GM10847 (cell line): ENCODE data around the gene KIAA0586.

Experiments used
- POLR2A ChIP-seq: IDR thresholded peaks from 2 replicates; pipeline ENCODE4 v1.6.1; 2011; ENCODE audit not compliant: insufficient read length; ENCODE audit errors: extremely low read depth

The KIAA0586 gene

DNA sequence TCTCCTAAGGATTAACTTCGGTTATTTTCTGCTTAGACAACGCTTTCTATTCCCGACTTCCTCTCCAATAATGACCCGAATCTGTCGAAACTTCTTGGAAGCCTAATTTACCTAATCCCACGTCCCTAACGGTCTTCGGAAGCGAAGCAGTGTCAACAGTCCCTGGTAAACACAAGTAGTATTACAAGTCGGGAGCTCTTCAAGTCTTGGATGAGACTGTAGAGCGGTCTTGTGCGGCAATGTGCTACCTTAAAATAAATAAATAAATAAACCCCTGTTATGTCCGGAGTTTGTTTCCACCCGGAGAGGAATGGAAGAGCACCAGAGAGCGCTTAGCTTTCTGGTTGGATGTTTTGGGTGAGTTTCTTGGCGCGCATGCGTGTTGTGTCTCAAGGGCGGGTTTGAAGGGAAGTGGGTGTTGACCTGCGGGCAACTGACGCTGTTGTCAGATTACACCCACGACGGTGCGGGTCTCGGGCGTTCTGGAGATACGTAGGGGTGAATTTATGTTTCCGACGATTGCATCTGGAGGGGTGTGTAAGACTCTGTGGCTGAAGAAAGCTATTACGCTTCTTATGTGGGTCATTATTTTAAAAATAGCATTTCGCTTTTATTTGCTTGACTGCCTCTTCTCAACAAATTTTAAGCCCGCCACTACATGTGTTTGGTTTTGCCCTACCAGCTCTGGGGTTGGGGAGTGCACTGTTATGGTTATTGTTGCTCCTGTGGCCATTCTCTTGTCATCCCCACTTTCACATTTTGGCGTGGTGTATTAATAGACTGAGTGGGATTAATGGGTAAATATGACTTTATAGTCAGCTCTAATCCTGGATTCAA, at the start of gene KIAA0586, which contains the start of gene TIMM9:
TSS of gene KIAA0586 (plus strand) at position 439 of the 837 bp plus-strand sequence. CDS start 546 bp downstream, outside the sequence.
TSS of gene TIMM9 (minus strand) at position 251 of the 837 bp plus-strand sequence. CDS start 15,586 bp downstream, outside the sequence.
- TF ChIP-seq POLR2A, result peak; percentile 66

DNA sequence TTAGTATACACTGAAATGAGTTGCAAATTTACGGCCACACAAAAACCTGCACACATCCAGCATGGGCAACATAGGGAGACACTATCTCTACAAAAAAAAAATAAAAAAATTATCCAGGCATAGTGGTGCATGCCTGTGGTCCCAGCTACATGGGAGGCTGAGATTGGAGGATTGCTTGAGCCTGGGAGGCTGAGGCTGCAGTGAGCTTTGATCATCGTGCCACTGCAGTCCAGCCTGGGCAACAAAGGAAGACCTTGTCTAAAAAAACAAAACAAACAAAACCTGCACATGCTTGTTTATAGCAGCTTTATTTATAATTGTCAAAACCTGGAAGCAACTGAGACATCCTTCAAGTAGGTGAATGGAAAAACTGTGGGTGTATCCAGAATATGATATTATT, 36.7 kb upstream of the KIAA0586 start:
- TF ChIP-seq POLR2A, result no peak

DNA sequence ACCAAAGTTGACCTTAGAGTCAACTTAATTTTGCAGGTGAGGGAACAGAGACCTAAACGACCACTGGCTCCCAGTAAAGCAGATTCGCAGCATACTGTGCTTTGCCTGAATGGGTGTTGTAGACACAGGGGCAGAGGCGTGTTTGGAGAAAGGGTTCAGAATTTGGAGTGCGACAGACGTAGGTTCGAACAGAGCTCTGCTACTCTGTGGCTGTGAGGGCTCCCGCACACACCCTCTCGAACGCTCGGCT, 32.0 kb upstream of the KIAA0586 start:
- no peak for TF ChIP-seq POLR2A

DNA sequence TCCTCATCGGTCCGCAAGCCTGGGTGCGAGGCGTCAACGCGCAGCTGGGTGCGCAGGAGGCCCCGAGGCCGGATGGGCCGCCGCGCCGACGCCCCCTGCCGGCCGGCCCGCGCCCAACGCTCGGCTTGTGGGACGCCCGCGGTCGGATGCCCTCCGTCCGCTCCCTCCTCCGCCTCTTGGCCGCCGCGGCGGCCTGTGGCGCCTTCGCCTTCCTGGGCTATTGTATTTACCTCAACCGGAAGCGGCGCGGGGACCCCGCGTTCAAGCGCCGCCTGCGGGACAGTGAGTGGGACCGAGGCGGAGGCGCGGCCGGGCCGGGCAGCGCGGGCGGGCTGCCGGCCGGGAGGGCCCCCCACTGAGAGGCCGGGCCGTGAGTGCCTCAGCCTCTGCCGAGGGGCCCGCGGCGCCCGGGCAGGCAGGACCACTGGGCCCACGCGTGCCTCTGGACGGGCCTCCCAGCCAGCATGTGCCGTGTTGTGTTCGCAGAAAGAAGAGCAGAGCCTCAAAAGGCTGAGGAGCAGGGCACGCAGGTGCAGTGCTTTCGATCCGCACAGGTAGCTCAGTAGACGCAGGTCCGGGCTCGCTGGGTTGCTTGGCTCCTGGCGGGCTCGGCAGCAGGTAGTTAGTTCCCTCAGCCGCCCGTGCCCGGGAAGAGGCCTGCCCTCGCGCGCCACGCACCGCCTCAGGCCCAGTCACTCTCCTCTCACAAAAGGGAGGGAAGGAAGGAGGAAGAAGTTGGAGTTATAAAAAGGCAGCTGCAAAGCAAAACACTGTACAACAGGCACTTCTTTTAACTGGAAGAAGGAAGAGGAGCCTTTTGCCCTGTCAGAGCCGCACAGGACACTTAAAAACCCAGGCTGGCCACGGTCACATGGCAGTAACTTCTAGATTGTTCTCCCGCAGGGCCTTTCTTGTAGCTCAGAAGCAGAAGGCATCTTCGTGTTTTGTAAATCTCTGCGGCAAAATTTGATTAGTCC, 31.4 kb upstream of the KIAA0586 start, which contains the start of gene TOMM20L:
TSS of gene TOMM20L (plus strand) at position 119 of the 977 bp plus-strand sequence. CDS start at position 147, 28 bp downstream.
- TF ChIP-seq POLR2A, result peak; percentile 8

DNA sequence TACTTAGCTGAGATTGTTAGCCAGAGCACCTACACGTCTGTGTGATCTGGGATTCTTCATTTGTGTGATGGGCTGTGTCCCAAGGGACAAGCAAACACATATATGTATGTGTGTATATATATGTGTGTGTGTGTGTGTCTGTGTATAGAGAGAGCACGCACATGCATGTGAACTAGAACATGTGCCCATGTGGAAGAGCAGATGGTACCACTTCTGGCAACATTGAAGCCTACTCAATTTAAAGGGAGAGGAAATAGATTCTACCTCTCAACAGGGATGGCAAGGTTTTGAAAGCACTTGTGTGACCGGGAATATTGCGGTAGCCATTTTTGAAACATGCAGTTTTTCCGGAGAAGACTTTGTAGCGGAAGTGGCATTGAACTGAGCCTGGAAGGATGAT, 30.4 kb upstream of the KIAA0586 start:
- no peak for TF ChIP-seq POLR2A

DNA sequence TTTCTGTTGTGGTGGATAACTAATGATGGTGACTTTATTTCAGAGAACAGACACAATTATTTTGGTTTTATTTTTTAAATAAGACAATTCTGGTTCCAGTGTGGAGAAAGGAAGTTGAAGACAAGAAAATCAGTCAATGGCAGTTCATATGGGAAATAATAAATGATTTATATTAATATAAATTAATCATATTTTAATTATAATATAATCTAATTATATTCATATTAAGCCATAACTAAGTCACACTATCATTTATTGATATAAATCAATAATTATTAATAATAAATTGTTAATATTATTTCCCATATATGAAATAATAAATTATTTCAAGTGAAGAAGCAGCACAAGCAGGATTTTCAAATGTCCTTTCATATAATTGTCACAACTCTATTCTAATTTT, 29.0 kb upstream of the KIAA0586 start:
- TF ChIP-seq POLR2A, result no peak

DNA sequence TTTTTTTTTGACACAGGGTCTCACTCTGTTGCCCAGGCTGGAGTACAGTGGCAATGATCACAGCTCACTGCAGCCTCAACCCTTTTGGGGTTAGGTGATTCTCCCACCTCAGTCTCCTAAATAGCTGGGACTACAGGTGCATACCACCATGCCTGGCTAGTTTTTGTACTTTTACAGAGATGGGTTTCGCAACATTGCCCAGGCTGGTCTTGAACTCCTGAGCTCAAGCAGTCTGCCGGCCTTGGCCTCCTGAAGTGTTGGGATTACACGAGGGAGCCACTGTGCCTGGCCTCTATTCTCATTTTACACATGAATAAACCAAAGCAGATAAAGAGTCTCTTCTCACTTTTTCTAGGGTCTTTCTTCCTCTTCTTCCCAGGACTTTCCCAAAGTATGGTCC, 28.6 kb upstream of the KIAA0586 start:
- TF ChIP-seq POLR2A, result no peak

DNA sequence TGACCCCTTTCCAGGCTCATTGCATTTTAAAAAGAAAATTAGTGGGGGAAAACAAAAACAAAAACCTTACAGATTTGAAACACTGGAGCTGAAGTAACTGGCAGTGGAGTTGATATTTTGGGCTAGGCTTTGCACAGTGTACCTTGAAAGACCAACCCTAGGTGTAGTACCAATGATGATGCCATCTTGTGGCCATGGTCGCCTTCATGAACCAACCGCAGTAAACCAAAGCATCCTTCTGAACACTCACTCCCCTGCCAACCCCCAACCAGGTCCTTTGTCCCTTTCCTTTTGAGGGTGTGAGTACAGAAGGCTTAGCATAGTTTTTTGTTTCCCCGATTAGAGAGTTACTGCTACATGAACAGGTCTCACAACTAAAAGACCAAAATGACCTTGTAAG, 25.9 kb upstream of the KIAA0586 start:
- TF ChIP-seq POLR2A, result no peak

DNA sequence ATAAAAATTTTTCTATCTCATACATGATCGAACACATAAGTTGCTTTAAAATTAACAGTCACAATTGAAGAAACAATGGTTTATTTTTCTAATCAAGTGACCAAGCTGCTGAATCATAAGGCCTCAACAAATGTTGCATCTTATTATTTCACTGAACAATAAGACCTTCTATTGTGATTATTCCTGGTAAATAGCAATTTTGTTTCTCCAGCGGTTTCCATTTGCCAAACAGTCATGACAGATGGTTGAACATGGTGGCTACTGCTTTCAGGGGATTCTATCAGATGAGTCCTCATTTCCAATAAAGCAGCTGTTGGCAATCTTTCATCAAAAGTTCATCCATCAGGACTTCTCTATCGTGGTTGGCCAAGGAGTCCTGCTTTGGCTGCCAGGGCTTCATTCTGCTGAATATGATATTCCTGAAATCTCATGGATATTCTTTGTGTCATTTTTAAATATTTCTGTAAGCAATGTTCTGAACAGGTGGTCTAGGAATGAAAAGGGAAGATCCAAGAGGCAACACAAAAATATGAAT, 18.8 kb upstream of the KIAA0586 start:
- TF ChIP-seq POLR2A, result no peak

DNA sequence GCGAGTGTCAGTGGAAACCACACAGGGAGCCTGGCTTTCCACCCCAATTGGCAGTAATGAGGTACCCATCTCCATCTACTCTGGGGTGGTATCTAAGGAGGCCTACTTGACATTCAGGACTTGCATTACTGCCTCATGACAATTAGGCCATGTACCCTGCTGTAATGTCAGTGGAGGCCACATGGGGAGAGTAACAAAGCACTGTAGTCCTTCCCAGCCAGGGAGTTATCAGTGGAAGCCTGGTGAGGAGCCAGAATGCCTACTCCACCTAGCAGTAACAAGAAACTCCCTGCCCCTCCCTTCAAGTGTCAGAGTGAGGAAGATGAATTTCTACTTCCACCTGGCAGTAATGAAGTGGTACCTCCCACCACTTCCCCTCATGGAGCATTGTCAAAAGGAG, 12.7 kb upstream of the KIAA0586 start:
- TF ChIP-seq POLR2A, result no peak

DNA sequence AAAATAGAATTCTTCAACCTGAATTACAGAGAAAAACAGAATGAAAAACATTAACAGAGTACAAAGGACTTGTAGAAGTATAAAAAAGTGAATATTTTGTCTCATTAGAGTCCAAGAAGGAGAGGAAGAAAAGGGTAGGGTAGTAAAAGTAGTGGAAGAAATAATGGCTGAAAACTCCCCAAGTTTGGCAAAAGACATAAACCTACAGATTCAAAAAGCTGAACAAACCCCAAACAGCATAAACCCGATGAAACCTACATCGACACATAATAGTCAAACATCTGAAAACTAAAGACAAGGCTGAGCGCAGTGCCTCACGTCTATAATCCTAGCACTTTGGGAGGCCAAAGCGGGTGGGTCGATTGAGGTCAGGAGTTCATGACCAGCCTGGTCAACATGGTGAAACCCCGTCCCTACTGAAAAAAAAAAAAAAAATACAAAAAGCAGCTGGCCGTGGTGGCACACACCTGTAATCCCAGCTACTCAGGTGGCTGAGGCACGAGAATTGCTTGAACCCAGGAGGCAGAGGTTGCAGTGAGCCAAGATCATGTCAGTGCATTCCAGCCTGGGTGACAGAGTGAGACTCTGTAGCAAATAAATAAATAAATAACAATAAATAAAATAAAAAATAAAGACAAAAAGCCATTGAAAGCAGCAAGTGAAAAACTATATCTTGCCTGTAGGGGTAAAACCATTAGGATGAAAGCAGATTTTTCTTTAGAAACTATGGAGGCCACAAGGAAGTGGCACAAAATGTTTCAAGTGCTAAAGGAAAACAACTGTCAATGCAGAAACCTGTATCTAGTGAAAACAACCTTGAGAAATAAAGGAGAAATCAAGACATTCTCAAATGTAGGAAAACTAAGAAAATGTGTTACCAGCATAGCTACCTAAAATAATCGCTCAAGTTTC, 11.6 kb upstream of the KIAA0586 start:
- no peak for TF ChIP-seq POLR2A

DNA sequence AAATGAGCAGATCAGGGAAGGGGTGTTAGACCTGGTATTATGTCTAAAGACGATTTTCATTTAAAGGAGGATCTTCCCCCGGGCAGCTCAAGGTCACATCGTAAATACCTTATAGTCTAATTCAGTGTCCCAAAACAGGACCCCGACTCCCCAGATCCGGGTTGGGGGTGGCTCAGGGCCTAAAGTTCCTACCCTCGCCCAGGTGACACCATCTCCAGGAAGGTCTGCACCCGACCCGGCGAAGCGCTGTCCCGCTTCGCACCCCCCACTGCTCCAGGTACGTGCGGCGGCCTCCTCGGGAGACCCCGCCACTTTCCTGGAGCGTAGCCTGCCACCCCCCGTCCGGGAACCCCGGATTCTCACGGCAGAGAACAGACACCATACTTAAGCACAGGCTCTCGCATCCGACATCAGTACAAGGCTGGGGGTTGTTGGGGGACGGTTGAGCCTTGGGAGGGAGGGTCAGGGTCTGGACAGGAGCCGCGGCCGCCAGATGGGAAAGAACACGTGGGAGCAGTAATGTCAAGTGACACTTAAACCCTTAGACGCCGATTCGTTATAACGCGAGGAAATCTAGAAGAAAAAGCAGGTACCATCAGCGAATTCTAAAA, 744 bp upstream of the KIAA0586 start:
- peak; percentile 46 for TF ChIP-seq POLR2A

DNA sequence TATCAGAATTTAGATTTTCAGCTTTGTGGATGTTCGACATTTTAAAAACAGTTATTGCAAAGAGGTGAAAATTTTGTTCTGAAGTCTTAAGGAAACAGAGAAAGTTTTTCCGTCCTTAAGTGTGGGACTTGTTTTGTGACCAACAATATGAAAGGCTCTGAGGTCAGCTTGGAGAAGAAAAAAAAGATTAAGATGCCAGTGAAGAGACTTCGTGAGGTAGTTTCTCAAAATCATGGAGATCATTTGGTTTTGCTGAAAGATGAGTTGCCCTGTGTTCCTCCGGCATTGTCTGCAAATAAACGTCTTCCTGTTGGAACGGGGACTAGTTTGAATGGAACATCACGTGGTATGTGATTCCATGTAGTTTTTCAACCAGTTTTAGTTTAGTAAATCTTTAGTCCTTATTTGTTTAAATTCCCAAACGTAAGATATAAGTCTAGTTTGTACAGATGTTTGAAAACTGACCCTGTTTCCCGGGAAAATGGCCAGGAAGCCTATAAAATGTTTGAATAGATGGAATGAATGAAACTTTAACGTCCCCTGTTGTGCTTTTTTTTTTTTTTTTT, 682 bp downstream of the KIAA0586 start:
- TF ChIP-seq POLR2A, result no peak

DNA sequence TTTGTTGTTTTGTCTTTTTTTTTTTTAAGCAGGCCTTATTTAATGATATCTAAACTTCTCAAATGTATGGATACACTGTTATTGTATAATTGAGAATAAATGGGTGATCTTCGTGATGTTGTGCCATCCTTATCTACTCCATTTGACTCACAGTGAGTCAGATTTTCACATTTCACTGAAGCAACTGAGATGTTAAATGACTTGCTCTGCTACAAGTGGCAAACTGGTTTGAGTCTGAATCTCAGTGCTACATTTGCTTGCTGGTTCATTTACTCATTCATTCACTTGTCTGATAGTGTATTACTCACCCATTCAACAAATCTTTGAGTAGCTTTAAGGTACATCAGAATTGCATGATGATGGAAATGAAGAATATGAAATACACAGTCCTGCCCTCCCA, 2.6 kb downstream of the KIAA0586 start:
- no peak for TF ChIP-seq POLR2A
